ENCODE data around the gene CTSW. TPM values are rescaled to one million over a fixed set of nuclear protein-coding genes. Genes with fewer than 3 reads are reported as not detected.
A peak's percentile ranks its signal among the peaks of the same experiment; 100 is the strongest.

Gene CTSW
- total RNA-seq, 6 donors from 2014 or later: 2.1 to 20.7 (median 11.4) TPM

DNA sequence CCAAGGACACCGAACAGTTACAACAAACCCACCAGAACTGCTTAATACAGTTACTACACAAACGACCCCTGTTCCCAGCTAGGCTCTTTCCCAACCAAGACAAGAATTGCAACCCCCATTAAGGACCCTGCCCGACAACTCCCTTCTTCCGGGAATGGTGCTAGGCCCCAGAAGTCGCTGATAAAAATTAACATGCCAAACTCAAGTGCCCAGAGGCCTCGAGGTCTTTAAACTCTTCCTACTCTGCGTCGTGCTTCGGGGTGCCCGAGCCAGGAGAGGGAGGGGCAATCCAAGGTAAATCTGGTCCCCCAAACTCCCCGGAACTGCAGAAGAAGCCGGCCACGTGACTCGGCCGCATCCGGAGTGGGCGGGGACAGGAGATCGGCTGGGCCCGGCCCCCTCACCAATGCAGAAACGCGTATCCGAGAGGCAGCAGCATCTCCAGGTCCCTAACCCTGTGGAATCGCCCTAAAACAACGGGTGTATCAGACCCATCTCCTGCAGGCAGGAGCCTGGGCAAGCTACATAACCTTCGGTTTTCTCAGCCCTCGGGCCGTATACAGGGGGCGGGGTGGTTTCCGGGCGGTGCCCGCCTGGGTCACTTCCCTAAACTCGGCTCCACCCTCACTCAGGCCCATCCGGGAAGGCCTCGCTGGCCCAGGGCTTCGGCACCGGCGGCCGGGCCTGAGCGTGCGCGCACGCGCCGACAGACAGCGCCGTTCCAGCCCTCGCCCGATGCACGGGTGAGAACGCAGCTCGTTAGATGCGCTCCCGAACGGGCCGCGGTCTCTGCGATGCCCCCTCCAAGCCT lies 22.7 kb upstream of the CTSW start:
- H3K9me3 ChIP-seq: no peaks in the 10 kb centered on the region
- peak; percentile 90 to 95 for DNase-seq

GRCh38 chr11:65857500-65857852 lies 22.2 kb upstream of the CTSW start:
- Histone ChIP-seq H3K4me3 (peak overlapping the region; percentile 66 to 98 (median 84)), H3K36me3 (peaks cover 18 to 49% (median 43%) of the 10 kb centered on the region in 4 donors), H3K4me1 (peaks cover 30 to 64% (median 45%) of the 10 kb centered on the region in 4 donors), H3K27ac (peak overlapping the region; percentile 90 to 99 (median 96)), H3K27me3 (no peaks in the 10 kb centered on the region), H3K9me3 (no peaks in the 10 kb centered on the region)
- ATAC-seq (ENCODE audit: low FRiP score in 2 of 2) (no peak), DNase-seq (peak in 1 of 2 donors; percentile 93)
- no peak for TF ChIP-seq POLR2A (IDR thresholded peaks at IDR 0.05)
- TF ChIP-seq, protein P1, sequence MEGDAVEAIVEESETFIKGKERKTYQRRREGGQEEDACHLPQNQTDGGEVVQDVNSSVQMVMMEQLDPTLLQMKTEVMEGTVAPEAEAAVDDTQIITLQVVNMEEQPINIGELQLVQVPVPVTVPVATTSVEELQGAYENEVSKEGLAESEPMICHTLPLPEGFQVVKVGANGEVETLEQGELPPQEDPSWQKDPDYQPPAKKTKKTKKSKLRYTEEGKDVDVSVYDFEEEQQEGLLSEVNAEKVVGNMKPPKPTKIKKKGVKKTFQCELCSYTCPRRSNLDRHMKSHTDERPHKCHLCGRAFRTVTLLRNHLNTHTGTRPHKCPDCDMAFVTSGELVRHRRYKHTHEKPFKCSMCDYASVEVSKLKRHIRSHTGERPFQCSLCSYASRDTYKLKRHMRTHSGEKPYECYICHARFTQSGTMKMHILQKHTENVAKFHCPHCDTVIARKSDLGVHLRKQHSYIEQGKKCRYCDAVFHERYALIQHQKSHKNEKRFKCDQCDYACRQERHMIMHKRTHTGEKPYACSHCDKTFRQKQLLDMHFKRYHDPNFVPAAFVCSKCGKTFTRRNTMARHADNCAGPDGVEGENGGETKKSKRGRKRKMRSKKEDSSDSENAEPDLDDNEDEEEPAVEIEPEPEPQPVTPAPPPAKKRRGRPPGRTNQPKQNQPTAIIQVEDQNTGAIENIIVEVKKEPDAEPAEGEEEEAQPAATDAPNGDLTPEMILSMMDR (IDR thresholded peaks at IDR 0.05): peak in 1 of 6 experiments; percentile 13
- 0% methylated on average over 8 to 11 of the region's 49 CpGs for WGBS, 2 donors

More for the DNA sequence above, 22.7 kb upstream of the CTSW start:
- H3K27ac ChIP-seq: peak overlapping the region; percentile 90 to 99 (median 96)
- H3K36me3 ChIP-seq: peaks cover 19 to 49% (median 43%) of the 10 kb centered on the region in 4 donors
- peak; percentile 83 to 88 for TF ChIP-seq POLR2AphosphoS5 (IDR thresholded peaks at IDR 0.05)
- peak in 3 of 4 donors; percentile 18 to 80 (median 52) for TF ChIP-seq POLR2A (IDR thresholded peaks at IDR 0.05)
- TF ChIP-seq, protein P1 (IDR thresholded peaks at IDR 0.05): peak in 1 of 6 experiments; percentile 16
- peak in 2 of 4 donors; percentile 13 to 61 for TF ChIP-seq EP300 (IDR thresholded peaks at IDR 0.05)
- H3K4me1 ChIP-seq: peaks cover 29 to 60% (median 42%) of the 10 kb centered on the region in 4 donors
- no peaks in the 10 kb centered on the region for H3K27me3 ChIP-seq
- WGBS, 2 donors: 2 to 8% methylated on average over 10 to 49 of the region's 57 CpGs
- ATAC-seq (ENCODE audit: low FRiP score in 2 of 2): peak; percentile 69 to 74
- H3K4me3 ChIP-seq: peak overlapping the region; percentile 66 to 98 (median 84)

GRCh38 chr11:65857853-65858680 lies 21.6 kb upstream of the CTSW start, which contains the start of gene CFL1:
TSS of gene CFL1 (minus strand) at chr11:65858180. CDS start at chr11:65858099, 81 bp downstream.
- peak; percentile 99 to 100 for DNase-seq
- peak; percentile 85 to 92 for ATAC-seq (ENCODE audit: low FRiP score in 2 of 2)
- peaks cover 13 to 49% (median 43%) of the 10 kb centered on the region in 4 donors for H3K36me3 ChIP-seq
- peak; percentile 99 for TF ChIP-seq POLR2A (IDR thresholded peaks at IDR 0.05)
- TF ChIP-seq POLR2AphosphoS5 (IDR thresholded peaks at IDR 0.05): peak; percentile 98
- peak in 1 of 4 donors; percentile 65 for TF ChIP-seq EP300 (IDR thresholded peaks at IDR 0.05)
- TF ChIP-seq, protein P1 (IDR thresholded peaks at IDR 0.05): peak in 1 of 6 experiments; percentile 22
- H3K4me1 ChIP-seq: peaks cover 30 to 62% (median 47%) of the 10 kb centered on the region in 4 donors
- no peaks in the 10 kb centered on the region for H3K27me3 ChIP-seq
- H3K27ac ChIP-seq: peak within 1 kb of the TSS; percentile 90 to 99 (median 96)
- 0% methylated on average over 7 to 34 of the region's 92 CpGs for WGBS, 2 donors
- peak within 1 kb of the TSS; percentile 66 to 98 (median 84) for H3K4me3 ChIP-seq
- H3K9me3 ChIP-seq: no peaks in the 10 kb centered on the region

DNA sequence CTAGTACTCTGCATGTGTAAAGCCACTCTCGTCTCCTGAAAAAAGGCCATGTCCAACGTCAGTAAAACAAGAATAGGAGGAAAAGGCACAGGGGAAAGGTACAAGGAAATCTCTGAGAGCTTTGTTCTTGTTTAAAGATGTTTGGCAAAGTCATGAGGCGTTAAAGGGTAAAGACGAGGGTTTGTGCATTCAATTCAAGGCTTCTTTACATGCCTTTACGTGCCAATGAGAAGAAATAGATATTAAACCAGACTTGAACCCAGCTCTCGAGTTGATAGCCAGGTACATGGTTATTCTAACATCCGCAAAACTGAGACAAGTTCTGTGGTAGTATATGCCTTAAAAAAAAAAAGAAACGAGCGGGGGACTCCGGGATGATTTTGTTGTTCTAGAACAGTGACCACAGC lies 21.0 kb upstream of the CTSW start:
- Histone ChIP-seq H3K36me3 (peaks cover 13 to 49% (median 43%) of the 10 kb centered on the region in 4 donors), H3K27ac (peak overlapping the region; percentile 90 to 99 (median 96))
- TF ChIP-seq, protein P1 (IDR thresholded peaks at IDR 0.05): no peak
- TF ChIP-seq POLR2A (IDR thresholded peaks at IDR 0.05) (no peak), POLR2AphosphoS5 (IDR thresholded peaks at IDR 0.05) (no peak), EP300 (IDR thresholded peaks at IDR 0.05) (no peak)

More for the DNA sequence above, 21.0 kb upstream of the CTSW start:
- peak overlapping the region; percentile 62 to 98 (median 72) for H3K4me3 ChIP-seq
- ATAC-seq (ENCODE audit: low FRiP score in 2 of 2) (no peak), DNase-seq (no peak)
- no peaks in the 10 kb centered on the region for H3K27me3 ChIP-seq
- H3K9me3 ChIP-seq: no peaks in the 10 kb centered on the region
- H3K4me1 ChIP-seq: peaks cover 30 to 67% (median 46%) of the 10 kb centered on the region in 4 donors
- 0 to 1% methylated on average over 10 of the region's 10 CpGs for WGBS, 2 donors
